Neural cell (in vitro differentiated cells): ENCODE data around the gene PHF21A.

Source experiments
- EZH2 ChIP-seq: fragments of 200-600, 300-800 bp; shearing (Covaris generic), sonication (generic); IDR thresholded peaks from 2 replicates; pipeline ENCODE4 v1.6.1; 2014; ENCODE audit warnings: antibody characterized with exemption, low read length, borderline replicate concordance, mild to moderate bottlenecking; ENCODE audit not compliant: insufficient read depth, poor library complexity, severe bottlenecking
- MXI1 ChIP-seq: fragments of 450-650 bp; conservative IDR thresholded peaks from 2 replicates; pipeline ENCODE4 v1.6.1; 2014; ENCODE audit warnings: antibody characterized with exemption, mild to moderate bottlenecking; ENCODE audit not compliant: poor library complexity, severe bottlenecking
- POLR2AphosphoS5 ChIP-seq: IDR thresholded peaks from 2 replicates; pipeline ENCODE4 v1.6.1; 2012
- RAD21 ChIP-seq: fragments of 450-650 bp; conservative IDR thresholded peaks from 2 replicates; pipeline ENCODE4 v1.6.1; 2014; ENCODE audit warnings: antibody characterized with exemption, mild to moderate bottlenecking, moderate library complexity
- REST ChIP-seq: IDR thresholded peaks from 2 replicates; pipeline ENCODE4 v1.6.1; 2012; ENCODE audit warnings: borderline replicate concordance
- SMC3 ChIP-seq: fragments of 450-650 bp; conservative IDR thresholded peaks from 2 replicates; pipeline ENCODE4 v1.6.1; 2014; ENCODE audit warnings: antibody characterized with exemption, mild to moderate bottlenecking, moderate library complexity; ENCODE audit not compliant: poor library complexity
- TAF1 ChIP-seq: IDR thresholded peaks from 2 replicates; pipeline ENCODE4 v1.6.1; 2012; ENCODE audit warnings: low read depth
- TF ChIP-seq, protein P1 (sequence below): fragments of 450-650 bp; IDR thresholded peaks from 2 replicates; pipeline ENCODE4 v1.5.1; 2014; ENCODE audit warnings: antibody characterized with exemption, mild to moderate bottlenecking, moderate library complexity; ENCODE audit not compliant: poor library complexity, severe bottlenecking

GRCh38 chr11:45964911-45965389 is 156.3 kb downstream of the PHF21A start:
- no peak for TF ChIP-seq TAF1
- TF ChIP-seq, protein P1, sequence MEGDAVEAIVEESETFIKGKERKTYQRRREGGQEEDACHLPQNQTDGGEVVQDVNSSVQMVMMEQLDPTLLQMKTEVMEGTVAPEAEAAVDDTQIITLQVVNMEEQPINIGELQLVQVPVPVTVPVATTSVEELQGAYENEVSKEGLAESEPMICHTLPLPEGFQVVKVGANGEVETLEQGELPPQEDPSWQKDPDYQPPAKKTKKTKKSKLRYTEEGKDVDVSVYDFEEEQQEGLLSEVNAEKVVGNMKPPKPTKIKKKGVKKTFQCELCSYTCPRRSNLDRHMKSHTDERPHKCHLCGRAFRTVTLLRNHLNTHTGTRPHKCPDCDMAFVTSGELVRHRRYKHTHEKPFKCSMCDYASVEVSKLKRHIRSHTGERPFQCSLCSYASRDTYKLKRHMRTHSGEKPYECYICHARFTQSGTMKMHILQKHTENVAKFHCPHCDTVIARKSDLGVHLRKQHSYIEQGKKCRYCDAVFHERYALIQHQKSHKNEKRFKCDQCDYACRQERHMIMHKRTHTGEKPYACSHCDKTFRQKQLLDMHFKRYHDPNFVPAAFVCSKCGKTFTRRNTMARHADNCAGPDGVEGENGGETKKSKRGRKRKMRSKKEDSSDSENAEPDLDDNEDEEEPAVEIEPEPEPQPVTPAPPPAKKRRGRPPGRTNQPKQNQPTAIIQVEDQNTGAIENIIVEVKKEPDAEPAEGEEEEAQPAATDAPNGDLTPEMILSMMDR, result peak; percentile 90
- no peak for TF ChIP-seq POLR2AphosphoS5
- peak; percentile 95 for TF ChIP-seq RAD21
- no peak for TF ChIP-seq REST
- TF ChIP-seq EZH2, result no peak
- peak; percentile 98 for TF ChIP-seq SMC3
- TF ChIP-seq MXI1, result peak; percentile 80
